ENCODE results near the gene ETHE1. TPM values are rescaled to one million over a fixed set of nuclear protein-coding genes. Genes with fewer than 3 reads are reported as not detected.

The ETHE1 gene
- total RNA-seq, 3 donors from 2014 or later (not counting 1 experiment from before 2014, with no cell fraction given), result 22.0 to 25.6 (median 24.6) TPM

DNA sequence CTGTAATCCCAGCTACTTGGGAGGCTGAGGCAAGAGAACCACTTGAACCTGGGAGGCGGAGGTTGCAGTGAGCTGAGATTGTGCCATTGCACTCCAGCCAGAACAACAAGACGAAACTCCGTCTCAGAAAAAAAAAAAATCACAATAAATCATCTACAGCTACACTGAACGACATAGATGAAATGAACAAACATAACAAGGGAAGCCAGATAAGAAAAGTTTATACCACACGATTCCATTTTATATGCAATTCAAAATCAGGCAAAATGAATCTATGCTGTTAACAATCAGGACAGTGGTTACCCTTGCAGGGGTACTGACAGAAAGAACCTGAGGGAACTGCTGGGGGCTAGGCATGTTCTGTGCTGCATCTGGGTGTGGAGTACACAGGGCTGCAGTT, 42.7 kb upstream of the ETHE1 start:
- Histone ChIP-seq H3K27ac (ENCODE audit: low read length) (no peak overlapping the region), H3K9me3 (ENCODE audit: control insufficient read depth, insufficient read depth, low read length) (no peaks in the 10 kb centered on the region), H3K4me1 (ENCODE audit: control insufficient read depth, insufficient read depth, low read length) (peaks cover 10% of the 10 kb centered on the region), H3K27me3 (ENCODE audit: control insufficient read depth, insufficient read depth, low read length) (no peaks in the 10 kb centered on the region), H3K36me3 (ENCODE audit: control insufficient read depth, insufficient read depth, low read length) (peaks cover 5% of the 10 kb centered on the region), H3K4me3 (ENCODE audit: low read length) (no peak overlapping the region)
- no peak overlapping the region for H3K4me3 Mint-ChIP-seq
- ATAC-seq (no peak), DNase-seq (no peak)
- peaks cover 27 to 36% of the 10 kb centered on the region in 2 donors for H3K4me1 Mint-ChIP-seq
- no peaks in the 10 kb centered on the region for H3K9me3 Mint-ChIP-seq
- no peaks in the 10 kb centered on the region for H3K36me3 Mint-ChIP-seq
- 82% methylated on average over 5 of the region's 5 CpGs for WGBS (ENCODE audit: insufficient coverage)
- peak overlapping the region in 1 of 2 donors; percentile 29 for H3K27ac Mint-ChIP-seq
- TF ChIP-seq, protein P1, sequence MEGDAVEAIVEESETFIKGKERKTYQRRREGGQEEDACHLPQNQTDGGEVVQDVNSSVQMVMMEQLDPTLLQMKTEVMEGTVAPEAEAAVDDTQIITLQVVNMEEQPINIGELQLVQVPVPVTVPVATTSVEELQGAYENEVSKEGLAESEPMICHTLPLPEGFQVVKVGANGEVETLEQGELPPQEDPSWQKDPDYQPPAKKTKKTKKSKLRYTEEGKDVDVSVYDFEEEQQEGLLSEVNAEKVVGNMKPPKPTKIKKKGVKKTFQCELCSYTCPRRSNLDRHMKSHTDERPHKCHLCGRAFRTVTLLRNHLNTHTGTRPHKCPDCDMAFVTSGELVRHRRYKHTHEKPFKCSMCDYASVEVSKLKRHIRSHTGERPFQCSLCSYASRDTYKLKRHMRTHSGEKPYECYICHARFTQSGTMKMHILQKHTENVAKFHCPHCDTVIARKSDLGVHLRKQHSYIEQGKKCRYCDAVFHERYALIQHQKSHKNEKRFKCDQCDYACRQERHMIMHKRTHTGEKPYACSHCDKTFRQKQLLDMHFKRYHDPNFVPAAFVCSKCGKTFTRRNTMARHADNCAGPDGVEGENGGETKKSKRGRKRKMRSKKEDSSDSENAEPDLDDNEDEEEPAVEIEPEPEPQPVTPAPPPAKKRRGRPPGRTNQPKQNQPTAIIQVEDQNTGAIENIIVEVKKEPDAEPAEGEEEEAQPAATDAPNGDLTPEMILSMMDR (IDR thresholded peaks at IDR 0.05), result no peak
- intact Hi-C loops (cut with micrococcal nuclease), result no loop called here
- H3K27me3 Mint-ChIP-seq (ENCODE audit: low read depth in 2 of 2), result no peaks in the 10 kb centered on the region

DNA sequence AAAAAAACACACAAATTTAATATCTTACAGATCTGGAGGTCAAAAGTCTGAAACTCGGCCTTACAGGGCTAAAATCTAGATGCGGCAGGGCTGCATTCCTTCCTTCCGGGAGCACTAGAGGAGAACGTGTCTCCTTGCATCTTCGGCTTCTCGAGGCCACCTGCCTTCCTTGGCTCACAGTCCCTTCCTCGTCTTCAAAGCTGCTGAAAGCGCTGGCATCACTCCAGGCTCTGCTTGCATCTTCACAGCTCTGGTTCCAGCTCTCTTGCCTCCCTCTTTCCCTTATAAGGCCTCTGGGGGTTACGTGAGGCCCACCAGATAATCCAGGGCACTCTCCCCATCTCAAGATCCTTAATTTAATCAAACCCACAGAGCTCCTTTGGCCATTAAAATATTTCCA, 37.8 kb upstream of the ETHE1 start:
- ATAC-seq (no peak), DNase-seq (peak in 1 of 2 donors; percentile 28)
- Histone ChIP-seq H3K9me3 (ENCODE audit: control insufficient read depth, insufficient read depth, low read length) (no peaks in the 10 kb centered on the region), H3K4me1 (ENCODE audit: control insufficient read depth, insufficient read depth, low read length) (peaks cover 44% of the 10 kb centered on the region), H3K36me3 (ENCODE audit: control insufficient read depth, insufficient read depth, low read length) (no peaks in the 10 kb centered on the region), H3K4me3 (ENCODE audit: low read length) (no peak overlapping the region), H3K27me3 (ENCODE audit: control insufficient read depth, insufficient read depth, low read length) (no peaks in the 10 kb centered on the region), H3K27ac (ENCODE audit: low read length) (no peak overlapping the region)
- Mint-ChIP-seq H3K27ac (peak overlapping the region; percentile 89 to 96), H3K4me1 (peaks cover 50 to 54% of the 10 kb centered on the region in 2 donors), H3K9me3 (no peaks in the 10 kb centered on the region), H3K36me3 (no peaks in the 10 kb centered on the region), H3K27me3 (ENCODE audit: low read depth in 2 of 2) (no peaks in the 10 kb centered on the region), H3K4me3 (no peak overlapping the region)
- WGBS (ENCODE audit: insufficient coverage), result 68% methylated on average over 9 of the region's 9 CpGs
- TF ChIP-seq, protein P1 (IDR thresholded peaks at IDR 0.05), result no peak
- intact Hi-C loops (cut with micrococcal nuclease), result no loop called here

DNA sequence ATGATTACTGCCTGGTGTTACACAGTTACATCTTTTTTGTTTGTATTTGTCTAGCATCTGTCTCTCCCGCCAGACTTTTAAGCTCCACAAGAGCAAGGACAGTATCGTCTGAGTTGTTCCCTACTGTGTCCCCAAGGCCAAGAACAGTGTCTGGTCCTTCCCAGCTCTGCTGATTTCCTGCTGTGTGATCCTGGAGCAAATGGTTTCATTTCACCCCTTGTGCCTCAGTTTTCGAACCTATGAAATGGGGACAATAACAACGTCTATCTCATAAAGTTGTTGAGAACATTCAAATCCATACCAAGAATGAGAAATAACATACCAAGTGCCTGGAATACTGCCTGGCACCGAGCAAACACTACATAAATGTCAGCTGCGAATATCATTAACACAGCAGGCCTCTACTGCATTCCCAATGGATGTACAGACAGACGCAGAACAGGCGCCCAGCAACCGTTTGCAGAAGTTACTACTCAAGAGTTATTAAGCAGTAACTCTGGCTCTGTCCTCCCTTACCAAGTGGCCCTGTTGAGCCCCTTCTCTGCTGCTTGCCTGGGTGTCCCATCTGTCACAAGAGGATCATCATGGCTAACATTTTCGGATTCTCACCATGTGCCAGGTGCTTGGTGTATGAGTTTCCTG, 36.9 kb upstream of the ETHE1 start:
- peaks cover 50 to 54% of the 10 kb centered on the region in 2 donors for H3K4me1 Mint-ChIP-seq
- intact Hi-C loops (cut with micrococcal nuclease), result loop anchor here (2.0 kb wide), 1 partner anchor 31 kb away; the partner anchor contains the start of gene ZNF575
- DNase-seq, result no peak
- no peak overlapping the region for H3K4me3 ChIP-seq (ENCODE audit: low read length)
- peaks cover 3% of the 10 kb centered on the region for H3K36me3 ChIP-seq (ENCODE audit: control insufficient read depth, insufficient read depth, low read length)
- H3K4me3 Mint-ChIP-seq, result peak overlapping the region; percentile 33
- peak overlapping the region; percentile 89 to 96 for H3K27ac Mint-ChIP-seq
- peak overlapping the region; percentile 96 for H3K27ac ChIP-seq (ENCODE audit: low read length)
- no peak for ATAC-seq
- TF ChIP-seq, protein P1 (IDR thresholded peaks at IDR 0.05), result no peak
- H3K9me3 Mint-ChIP-seq, result no peaks in the 10 kb centered on the region
- no peaks in the 10 kb centered on the region for H3K9me3 ChIP-seq (ENCODE audit: control insufficient read depth, insufficient read depth, low read length)
- no peaks in the 10 kb centered on the region for H3K36me3 Mint-ChIP-seq
- no peaks in the 10 kb centered on the region for H3K27me3 ChIP-seq (ENCODE audit: control insufficient read depth, insufficient read depth, low read length)
- 85% methylated on average over 10 of the region's 10 CpGs for WGBS (ENCODE audit: insufficient coverage)
- no peaks in the 10 kb centered on the region for H3K27me3 Mint-ChIP-seq (ENCODE audit: low read depth in 2 of 2)
- peaks cover 44% of the 10 kb centered on the region for H3K4me1 ChIP-seq (ENCODE audit: control insufficient read depth, insufficient read depth, low read length)

Measured in natural killer cell (primary cell).